SH-SY5Y (cell line): ENCODE measurements around the gene TMEM235.

Experiments used
- GATA2 ChIP-seq: IDR thresholded peaks from 2 replicates; pipeline ENCODE4 v1.6.1; 2011; ENCODE audit warnings: mild to moderate bottlenecking, low read depth, low read length
- GATA3 ChIP-seq: IDR thresholded peaks from 2 replicates; pipeline ENCODE4 v1.6.1; 2011; ENCODE audit warnings: low read depth, mild to moderate bottlenecking, low read length, moderate library complexity

GRCh38 chr17:78247304-78247703 lies 15.9 kb downstream of the TMEM235 start:
- TF ChIP-seq GATA2, result no peak
- TF ChIP-seq GATA3, result no peak
